ENCODE data around the gene RARRES1.

Gene RARRES1

GRCh38 chr3:158761350-158761749 lies 29.1 kb upstream of the RARRES1 start:
- no peak overlapping the region for H3K27ac ChIP-seq
- no peaks in the 10 kb centered on the region for H3K9me3 ChIP-seq (ENCODE audit: control insufficient read depth, low read length)
- H2AFZ ChIP-seq: no peak overlapping the region
- H3K79me2 ChIP-seq: no peaks in the 10 kb centered on the region
- no peaks in the 10 kb centered on the region for H3K4me1 ChIP-seq
- no peaks in the 10 kb centered on the region for H3K36me3 ChIP-seq (ENCODE audit: control insufficient read depth, insufficient read depth, low read length)
- H3K4me3 ChIP-seq (ENCODE audit: low read depth, low read length): no peak overlapping the region
- no peaks in the 10 kb centered on the region for H3K27me3 ChIP-seq (ENCODE audit: control insufficient read depth, insufficient read depth, low read length)
- no peak for TF ChIP-seq CTCF (IDR thresholded peaks at IDR 0.05)
- no peak overlapping the region for H3K4me2 ChIP-seq (ENCODE audit: low read length)
- no peak overlapping the region for H3K9ac ChIP-seq

GRCh38 chr3:158755421-158755820 lies 23.2 kb upstream of the RARRES1 start:
- H3K4me1 ChIP-seq: no peaks in the 10 kb centered on the region
- no peak overlapping the region for H3K4me3 ChIP-seq (ENCODE audit: low read depth, low read length)
- no peak overlapping the region for H3K9ac ChIP-seq
- TF ChIP-seq CTCF (IDR thresholded peaks at IDR 0.05): no peak
- no peak overlapping the region for H3K27ac ChIP-seq
- no peak overlapping the region for H2AFZ ChIP-seq
- no peak overlapping the region for H3K4me2 ChIP-seq (ENCODE audit: low read length)
- H3K36me3 ChIP-seq (ENCODE audit: control insufficient read depth, insufficient read depth, low read length): no peaks in the 10 kb centered on the region
- no peaks in the 10 kb centered on the region for H3K27me3 ChIP-seq (ENCODE audit: control insufficient read depth, insufficient read depth, low read length)
- H3K79me2 ChIP-seq: no peaks in the 10 kb centered on the region
- H3K9me3 ChIP-seq (ENCODE audit: control insufficient read depth, low read length): no peaks in the 10 kb centered on the region

- no peak overlapping the region for H3K4me2 ChIP-seq (ENCODE audit: low read length)
- no peak for TF ChIP-seq CTCF (IDR thresholded peaks at IDR 0.05)
- H3K27ac ChIP-seq: no peak overlapping the region
- no peaks in the 10 kb centered on the region for H3K36me3 ChIP-seq (ENCODE audit: control insufficient read depth, insufficient read depth, low read length)
- no peak overlapping the region for H3K9ac ChIP-seq
- no peaks in the 10 kb centered on the region for H3K27me3 ChIP-seq (ENCODE audit: control insufficient read depth, insufficient read depth, low read length)
- no peaks in the 10 kb centered on the region for H3K4me1 ChIP-seq
- no peak overlapping the region for H3K4me3 ChIP-seq (ENCODE audit: low read depth, low read length)
- H3K79me2 ChIP-seq: no peaks in the 10 kb centered on the region
- no peak overlapping the region for H2AFZ ChIP-seq
- H3K9me3 ChIP-seq (ENCODE audit: control insufficient read depth, low read length): no peaks in the 10 kb centered on the region
Observed at GRCh38 chr3:158753854-158754253, 21.6 kb upstream of the RARRES1 start.

- Histone ChIP-seq H3K9me3 (ENCODE audit: control insufficient read depth, low read length) (no peaks in the 10 kb centered on the region), H3K27me3 (ENCODE audit: control insufficient read depth, insufficient read depth, low read length) (no peaks in the 10 kb centered on the region), H3K4me1 (no peaks in the 10 kb centered on the region), H3K27ac (no peak overlapping the region), H3K36me3 (ENCODE audit: control insufficient read depth, insufficient read depth, low read length) (no peaks in the 10 kb centered on the region), H3K9ac (no peak overlapping the region), H3K4me2 (ENCODE audit: low read length) (no peak overlapping the region), H3K79me2 (no peaks in the 10 kb centered on the region), H3K4me3 (ENCODE audit: low read depth, low read length) (no peak overlapping the region), H2AFZ (no peak overlapping the region)
- no peak for TF ChIP-seq CTCF (IDR thresholded peaks at IDR 0.05)
Observed at GRCh38 chr3:158751316-158751715, 19.1 kb upstream of the RARRES1 start.

GRCh38 chr3:158750016-158750415 lies 17.8 kb upstream of the RARRES1 start:
- H3K4me1 ChIP-seq: no peaks in the 10 kb centered on the region
- no peaks in the 10 kb centered on the region for H3K79me2 ChIP-seq
- H2AFZ ChIP-seq: no peak overlapping the region
- H3K9ac ChIP-seq: no peak overlapping the region
- no peak for TF ChIP-seq CTCF (IDR thresholded peaks at IDR 0.05)
- H3K27ac ChIP-seq: no peak overlapping the region
- no peaks in the 10 kb centered on the region for H3K9me3 ChIP-seq (ENCODE audit: control insufficient read depth, low read length)
- H3K4me2 ChIP-seq (ENCODE audit: low read length): no peak overlapping the region
- no peaks in the 10 kb centered on the region for H3K36me3 ChIP-seq (ENCODE audit: control insufficient read depth, insufficient read depth, low read length)
- H3K27me3 ChIP-seq (ENCODE audit: control insufficient read depth, insufficient read depth, low read length): no peaks in the 10 kb centered on the region
- no peak overlapping the region for H3K4me3 ChIP-seq (ENCODE audit: low read depth, low read length)

Data from parathyroid adenoma (tissue), 2 donors.